Measurements from ENCODE around the gene SMIM1. TPM values are rescaled to one million over a fixed set of nuclear protein-coding genes. Genes with fewer than 3 reads are reported as not detected.

SMIM1 gene
- total and polyA plus RNA-seq, 7 donors = 0.57 to 2.1 (median 1.3) TPM

GRCh38 chr1:3777078-3777547 lies 4.6 kb downstream of the SMIM1 start:
- no peak for DNase-seq
- peaks cover 18% of the 10 kb centered on the region for H3K4me1 ChIP-seq

DNA sequence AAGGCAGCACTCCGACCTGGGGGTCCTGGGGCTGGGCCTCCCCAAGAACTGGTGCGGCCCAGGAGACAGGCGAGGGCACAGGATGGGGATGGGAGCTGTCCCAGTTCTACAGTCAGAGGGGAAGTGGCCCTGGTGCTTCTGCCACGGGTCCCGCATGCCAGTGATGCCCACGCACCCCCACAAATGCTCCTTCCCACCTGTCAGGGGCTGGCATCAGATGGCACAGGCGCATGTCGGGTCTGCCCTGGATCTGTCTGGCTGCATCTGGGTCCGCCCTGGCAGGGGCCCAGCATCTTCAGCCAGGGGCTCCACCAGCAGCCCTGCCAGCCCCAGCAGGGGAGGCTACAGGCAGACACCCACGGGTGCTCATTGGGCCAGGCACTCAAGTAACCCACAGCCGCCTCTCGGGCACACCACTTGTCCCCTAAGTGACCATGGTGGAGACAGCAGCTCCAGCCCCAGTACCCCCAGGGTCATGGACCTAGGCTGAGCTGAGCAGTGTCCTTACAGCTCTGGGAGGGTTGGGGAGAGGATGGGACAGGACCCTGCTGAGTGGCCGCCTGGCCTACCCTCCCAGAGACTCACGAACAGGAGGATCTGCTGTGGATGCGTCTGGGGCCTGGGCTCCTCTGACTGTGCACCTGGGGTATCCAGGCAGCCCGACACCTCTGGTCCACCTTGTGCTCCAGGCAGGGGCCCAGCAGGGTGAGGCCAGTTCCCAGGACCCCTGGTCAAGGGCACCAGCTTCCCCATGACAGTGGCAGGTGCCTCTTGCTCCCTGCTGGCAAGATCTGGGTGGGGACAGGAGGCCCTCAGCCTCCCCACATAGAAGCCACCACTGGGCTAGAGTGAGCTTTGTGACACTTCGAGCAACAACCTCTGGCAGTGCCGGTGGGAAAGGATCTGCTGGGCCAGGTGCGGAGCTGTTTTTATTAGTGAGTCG lies 5.4 kb downstream of the SMIM1 start:
- ATAC-seq = no peak
- Histone ChIP-seq H3K9me3 (no peaks in the 10 kb centered on the region), H3K4me3 (no peak overlapping the region), H3K27ac (no peak overlapping the region), H3K4me1 (peaks cover 17% of the 10 kb centered on the region), H3K27me3 (ENCODE audit: insufficient read depth in 3 of 3, low read length in 2 of 3) (no peaks in the 10 kb centered on the region), H3K36me3 (ENCODE audit: insufficient read depth in 1 of 2, low read depth in 1 of 2) (peaks cover 0 to 44% of the 10 kb centered on the region in 2 donors)
- intact Hi-C loops (cut with DNase I) = no loop called here
- peak in 1 of 2 donors; percentile 50 for DNase-seq
- WGBS, 3 donors = 55 to 80% (median 66%) methylated on average over 17 to 20 of the region's 20 CpGs
- TF ChIP-seq, protein P1, sequence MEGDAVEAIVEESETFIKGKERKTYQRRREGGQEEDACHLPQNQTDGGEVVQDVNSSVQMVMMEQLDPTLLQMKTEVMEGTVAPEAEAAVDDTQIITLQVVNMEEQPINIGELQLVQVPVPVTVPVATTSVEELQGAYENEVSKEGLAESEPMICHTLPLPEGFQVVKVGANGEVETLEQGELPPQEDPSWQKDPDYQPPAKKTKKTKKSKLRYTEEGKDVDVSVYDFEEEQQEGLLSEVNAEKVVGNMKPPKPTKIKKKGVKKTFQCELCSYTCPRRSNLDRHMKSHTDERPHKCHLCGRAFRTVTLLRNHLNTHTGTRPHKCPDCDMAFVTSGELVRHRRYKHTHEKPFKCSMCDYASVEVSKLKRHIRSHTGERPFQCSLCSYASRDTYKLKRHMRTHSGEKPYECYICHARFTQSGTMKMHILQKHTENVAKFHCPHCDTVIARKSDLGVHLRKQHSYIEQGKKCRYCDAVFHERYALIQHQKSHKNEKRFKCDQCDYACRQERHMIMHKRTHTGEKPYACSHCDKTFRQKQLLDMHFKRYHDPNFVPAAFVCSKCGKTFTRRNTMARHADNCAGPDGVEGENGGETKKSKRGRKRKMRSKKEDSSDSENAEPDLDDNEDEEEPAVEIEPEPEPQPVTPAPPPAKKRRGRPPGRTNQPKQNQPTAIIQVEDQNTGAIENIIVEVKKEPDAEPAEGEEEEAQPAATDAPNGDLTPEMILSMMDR (IDR thresholded peaks at IDR 0.05) = no peak

More at GRCh38 chr1:3777078-3777547, 4.6 kb downstream of the SMIM1 start:
- H3K27ac ChIP-seq = no peak overlapping the region
- no peak for ATAC-seq
- WGBS, 3 donors = 80 to 87% (median 85%) methylated on average over 10 of the region's 10 CpGs
- no peak overlapping the region for H3K4me3 ChIP-seq
- intact Hi-C loops (cut with DNase I) = no loop called here
- no peaks in the 10 kb centered on the region for H3K9me3 ChIP-seq
- TF ChIP-seq, protein P1 (IDR thresholded peaks at IDR 0.05) = no peak
- peaks cover 0 to 36% of the 10 kb centered on the region in 2 donors for H3K36me3 ChIP-seq (ENCODE audit: insufficient read depth in 1 of 2, low read depth in 1 of 2)
- no peaks in the 10 kb centered on the region for H3K27me3 ChIP-seq (ENCODE audit: insufficient read depth in 3 of 3, low read length in 2 of 3)

- no peaks in the 10 kb centered on the region for H3K9me3 ChIP-seq
- WGBS, 3 donors = 28 to 50% (median 31%) methylated on average over 12 to 14 of the region's 14 CpGs
- H3K27ac ChIP-seq = no peak overlapping the region
- H3K27me3 ChIP-seq (ENCODE audit: insufficient read depth in 3 of 3, low read length in 2 of 3) = no peaks in the 10 kb centered on the region
- TF ChIP-seq, protein P1 (IDR thresholded peaks at IDR 0.05) = no peak
- DNase-seq (peak in 1 of 2 donors; percentile 59), ATAC-seq (peak in 3 of 4 donors; percentile 8 to 33 (median 21))
- H3K36me3 ChIP-seq (ENCODE audit: insufficient read depth in 1 of 2, low read depth in 1 of 2) = peaks cover 0 to 52% of the 10 kb centered on the region in 2 donors
- peaks cover 12% of the 10 kb centered on the region for H3K4me1 ChIP-seq
- H3K4me3 ChIP-seq = no peak overlapping the region
- intact Hi-C loops (cut with DNase I) = no loop called here
Observed at GRCh38 chr1:3778590-3779264, 6.2 kb downstream of the SMIM1 start.

DNA sequence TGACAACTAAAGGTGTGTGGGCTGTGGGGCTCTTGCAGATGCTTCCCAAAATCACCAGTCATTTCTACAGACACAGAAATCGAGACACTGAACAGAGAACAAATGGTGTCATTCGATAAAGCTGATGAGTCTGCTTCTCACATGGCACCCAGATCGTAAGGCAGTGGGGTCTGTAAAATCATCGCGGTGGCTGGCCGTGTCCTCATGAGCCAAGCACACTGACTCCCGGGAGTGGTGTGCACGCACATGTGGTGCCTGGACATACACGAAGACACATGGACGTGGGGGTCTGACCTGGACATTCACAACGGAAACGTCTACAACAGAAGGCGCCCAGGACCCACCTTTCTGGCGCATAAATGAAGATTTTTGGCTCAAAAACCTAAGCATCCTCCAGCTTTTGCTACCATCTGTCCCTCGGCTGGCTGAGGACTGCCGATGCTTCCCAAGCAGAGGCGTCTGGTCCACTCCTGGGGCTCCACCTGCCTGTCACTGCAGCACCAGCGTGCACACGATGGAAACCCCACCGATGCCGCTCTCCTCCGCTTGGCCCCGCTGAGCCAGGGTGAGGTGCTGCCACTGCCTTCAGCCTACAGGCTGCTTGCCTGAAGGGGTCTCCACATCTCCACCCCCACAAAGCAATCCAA lies 6.8 kb downstream of the SMIM1 start:
- Histone ChIP-seq H3K9me3 (no peaks in the 10 kb centered on the region), H3K4me1 (peaks cover 12% of the 10 kb centered on the region), H3K36me3 (ENCODE audit: insufficient read depth in 1 of 2, low read depth in 1 of 2) (peaks cover 0 to 58% of the 10 kb centered on the region in 2 donors), H3K4me3 (no peak overlapping the region), H3K27ac (no peak overlapping the region), H3K27me3 (ENCODE audit: insufficient read depth in 3 of 3, low read length in 2 of 3) (no peaks in the 10 kb centered on the region)
- TF ChIP-seq, protein P1 (IDR thresholded peaks at IDR 0.05) = no peak
- no peak for ATAC-seq
- 73 to 82% (median 75%) methylated on average over 23 of the region's 23 CpGs for WGBS, 3 donors
- intact Hi-C loops (cut with DNase I) = no loop called here
- DNase-seq = peak in 1 of 2 donors; percentile 38
